Stimulated activated CD8-positive, alpha-beta memory T cell treated with anti-CD3 and anti-CD28 coated beads, Interleukin-4, amount 100 ng/mL, for 4 hours (primary cell): ENCODE data around the gene IL16.
"Not testable (repeated sequence)": the region's sequence is repeated elsewhere in the genome, so short reads cannot be mapped to it uniquely, and the experiment has no call there.

Source experiments
- DNase-seq, 2 donors: peaks; one replicate each; pipeline ENCODE4 v3.0.0-alpha.2; 2020; ENCODE audit warnings: low read depth in 2 of 2, low spot score in 1 of 2

IL16 gene

DNA sequence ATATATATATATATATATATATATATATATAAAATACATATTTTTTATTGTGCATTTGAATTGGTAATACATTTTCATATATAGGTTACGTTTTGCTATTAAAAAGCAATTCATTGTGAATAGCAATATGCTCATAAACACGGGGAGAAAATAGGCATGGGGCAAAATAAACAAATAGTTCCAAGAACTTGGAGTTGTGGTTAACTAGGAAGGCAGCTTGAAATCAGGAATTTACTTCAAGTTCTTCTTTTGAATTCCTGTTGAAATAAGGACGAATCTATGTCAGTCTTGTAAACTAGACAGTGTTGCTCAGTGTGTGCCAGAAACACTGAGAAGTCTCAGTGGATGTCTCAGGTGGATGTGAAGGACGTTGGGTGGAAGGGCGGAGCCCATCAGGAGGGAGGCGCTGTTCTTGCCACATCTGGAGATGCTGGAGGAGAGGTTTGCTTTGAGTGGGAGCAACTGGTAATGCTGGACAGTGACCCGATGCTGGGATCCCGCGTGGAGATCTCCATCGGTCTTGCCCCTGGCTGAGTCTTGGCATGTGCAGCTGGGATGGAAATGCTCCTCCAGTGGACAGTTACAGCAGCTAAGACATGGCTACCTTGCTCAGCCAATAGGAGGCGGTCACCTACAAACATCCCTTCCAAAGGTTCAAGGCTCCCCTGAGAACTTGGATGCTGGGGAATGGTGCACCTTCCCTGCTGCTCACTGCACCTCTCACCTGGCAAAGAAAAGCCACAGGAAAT, 2.5 kb downstream of the IL16 start:
- DNase-seq: no peak

DNA sequence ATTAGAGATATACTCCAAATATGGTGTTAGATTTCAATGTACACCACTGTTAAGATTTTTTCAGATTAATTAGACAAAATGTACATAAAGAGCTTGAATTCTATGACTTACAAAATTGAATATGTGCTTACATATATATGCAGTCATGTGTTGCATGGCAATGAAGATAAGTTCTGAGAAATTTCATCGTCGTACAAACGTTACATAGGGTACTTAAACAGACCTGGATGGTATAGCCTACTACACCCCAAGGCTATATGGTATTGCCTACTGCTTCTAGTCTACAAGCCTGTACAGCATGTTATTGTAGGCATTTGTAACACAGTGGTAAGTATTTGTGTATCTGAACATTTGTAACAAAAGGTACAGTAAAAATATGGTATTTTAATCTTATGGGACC, 9.3 kb downstream of the IL16 start:
- DNase-seq: no peak

DNA sequence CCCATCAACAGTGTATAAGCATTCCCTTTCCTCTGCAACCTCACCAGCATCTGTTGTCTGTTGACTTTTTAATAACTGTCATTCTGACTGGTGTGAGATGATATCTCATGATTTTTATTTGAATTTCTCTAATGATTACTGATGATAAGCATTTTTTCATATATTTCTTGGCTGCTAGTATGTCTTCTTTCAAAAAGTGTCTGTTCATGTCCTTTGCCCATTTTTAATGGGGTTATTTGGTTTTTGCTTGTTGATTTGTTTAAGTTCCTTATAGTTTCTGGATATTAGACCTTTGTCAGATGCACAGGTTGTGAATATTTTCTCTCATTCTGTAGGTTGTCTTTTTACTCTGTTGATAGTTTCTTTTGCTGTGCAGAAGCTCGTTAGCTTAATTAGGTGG, 11.3 kb downstream of the IL16 start:
- DNase-seq: not testable (repeated sequence)

DNA sequence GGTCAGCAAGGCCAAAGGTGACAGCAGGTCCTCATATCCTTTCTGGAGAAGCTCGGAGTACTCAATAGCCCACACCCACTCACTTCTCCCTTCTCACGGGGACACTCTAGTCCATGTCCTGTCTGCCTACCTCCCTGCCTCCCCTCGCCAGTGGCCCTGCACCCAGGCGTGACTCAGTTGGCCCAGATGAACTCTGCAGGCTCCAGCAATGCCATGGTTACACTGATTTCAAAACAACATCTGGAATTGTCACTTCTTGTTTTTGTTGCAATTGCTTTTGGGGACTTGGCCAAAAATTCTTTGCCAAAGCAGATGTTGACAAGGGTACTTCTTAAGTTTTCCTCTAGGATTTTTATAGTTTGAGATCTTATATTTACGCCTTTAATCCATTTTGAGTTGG, 13.0 kb downstream of the IL16 start:
- no peak for DNase-seq

DNA sequence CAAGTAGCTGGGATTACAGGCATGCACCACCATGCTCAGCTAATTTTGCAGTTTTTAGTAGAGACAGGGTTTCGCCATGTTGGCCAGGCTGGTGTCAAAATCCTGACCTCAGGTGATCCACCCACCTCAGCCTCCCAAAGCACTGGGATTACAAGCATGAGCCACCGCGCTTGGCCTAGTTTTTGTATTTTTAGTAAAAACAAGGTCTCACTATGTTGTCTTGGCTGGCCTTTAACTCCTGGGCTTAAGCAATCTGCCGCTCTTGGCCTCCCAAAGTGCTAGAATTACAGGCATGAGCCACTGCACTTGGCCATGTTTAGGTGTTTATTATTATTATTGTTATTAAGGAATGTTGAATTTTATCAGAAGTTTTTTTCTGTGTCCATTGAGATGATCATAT, 14.7 kb downstream of the IL16 start:
- DNase-seq: no peak

DNA sequence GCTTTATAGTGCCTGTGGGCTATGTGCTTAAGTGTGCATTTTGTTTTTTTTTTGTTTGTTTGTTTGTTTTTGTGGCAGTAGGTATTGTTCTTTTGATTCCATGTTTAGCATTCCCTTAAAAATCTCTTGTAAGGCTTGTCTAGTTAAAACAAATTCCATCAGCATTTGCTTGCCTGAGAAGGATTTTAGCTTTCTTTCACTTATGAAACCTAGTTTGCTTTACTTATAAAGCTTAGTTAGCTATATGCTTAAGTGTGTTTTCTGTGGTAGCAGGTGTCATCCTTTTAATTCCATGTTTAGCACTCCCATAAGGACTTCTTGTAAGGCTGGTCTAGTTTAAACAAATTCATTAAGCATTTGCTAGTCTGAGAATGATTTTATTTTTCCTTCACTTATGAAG, 17.3 kb downstream of the IL16 start:
- DNase-seq: no peak

DNA sequence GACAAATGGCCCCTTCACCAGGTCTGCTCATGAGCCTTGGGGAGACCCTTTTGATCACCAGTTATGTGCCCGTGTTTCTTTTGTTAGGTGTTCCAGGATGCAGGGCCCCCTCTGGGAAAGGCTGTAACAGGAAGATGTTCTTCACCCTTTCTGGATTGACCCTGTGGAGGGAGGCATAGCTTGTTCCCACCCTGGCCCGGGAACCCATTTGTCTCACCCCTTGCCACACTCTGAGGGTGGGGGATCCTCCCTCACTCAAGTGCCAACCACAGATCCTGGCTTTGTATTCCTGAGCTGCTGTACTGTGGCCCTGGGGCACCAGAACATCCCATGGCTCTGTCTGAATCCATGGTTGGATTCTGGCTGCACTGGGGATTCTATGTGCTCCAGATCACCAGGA, 18.9 kb downstream of the IL16 start:
- DNase-seq: no peak

DNA sequence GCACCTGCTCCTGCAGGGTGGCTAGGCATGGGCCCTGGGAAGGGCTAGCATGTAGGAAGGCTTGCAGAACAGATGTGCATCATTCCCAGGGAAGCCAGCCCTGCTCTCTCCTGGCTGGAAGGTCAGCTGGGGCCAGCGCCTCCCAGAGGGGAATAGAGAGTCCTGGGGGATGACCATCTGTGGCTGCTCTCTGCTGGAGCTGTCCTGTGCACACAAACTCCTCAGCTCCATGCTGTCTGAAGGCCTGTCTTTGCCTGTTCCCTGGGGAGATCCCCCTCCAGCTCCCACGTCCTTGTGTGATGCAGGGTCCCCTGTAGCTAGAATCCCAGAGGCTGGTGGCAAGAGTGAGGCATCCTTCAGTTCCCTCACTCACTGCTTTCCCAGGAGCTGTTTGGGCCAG, 19.3 kb downstream of the IL16 start:
- no peak for DNase-seq

DNA sequence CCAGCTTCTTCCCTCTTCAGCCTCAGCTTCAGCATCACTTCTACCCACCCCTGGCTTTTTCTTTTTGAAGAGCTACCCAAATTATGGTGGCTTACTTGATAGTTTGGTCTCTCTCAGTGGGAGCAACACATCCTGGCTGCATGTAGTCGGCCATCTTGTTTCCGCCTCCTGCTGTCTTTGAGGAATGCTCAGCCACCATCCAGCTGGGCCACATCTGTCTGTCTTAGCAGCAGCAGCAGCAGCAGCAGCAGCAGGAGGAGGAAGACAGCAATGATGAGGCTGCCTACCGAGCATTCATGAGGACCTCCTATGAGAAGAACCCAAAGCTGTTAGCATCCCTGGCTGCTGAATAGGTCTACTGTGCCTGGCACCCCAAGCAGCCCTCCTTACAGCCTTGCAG, 19.7 kb downstream of the IL16 start:
- no peak for DNase-seq

DNA sequence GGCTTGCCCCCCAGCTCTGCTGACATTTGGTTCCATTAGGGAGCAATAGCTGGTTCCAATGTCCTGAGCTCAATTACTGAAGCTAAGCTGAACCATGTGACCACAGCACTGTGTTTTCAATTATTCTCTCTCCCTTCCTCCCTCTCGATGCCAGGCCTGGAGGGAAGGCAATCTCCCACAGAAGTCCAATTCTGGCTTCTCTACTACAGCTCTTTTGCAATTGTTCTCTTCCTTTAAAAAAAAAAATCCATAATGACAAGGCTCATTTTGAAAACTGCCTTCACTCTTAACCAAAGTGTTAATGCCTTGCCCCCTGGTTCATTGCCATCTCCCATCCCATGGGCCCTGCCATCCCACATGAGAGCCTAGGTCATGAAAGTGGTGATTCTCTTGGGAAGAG, 24.8 kb downstream of the IL16 start:
- DNase-seq: no peak

DNA sequence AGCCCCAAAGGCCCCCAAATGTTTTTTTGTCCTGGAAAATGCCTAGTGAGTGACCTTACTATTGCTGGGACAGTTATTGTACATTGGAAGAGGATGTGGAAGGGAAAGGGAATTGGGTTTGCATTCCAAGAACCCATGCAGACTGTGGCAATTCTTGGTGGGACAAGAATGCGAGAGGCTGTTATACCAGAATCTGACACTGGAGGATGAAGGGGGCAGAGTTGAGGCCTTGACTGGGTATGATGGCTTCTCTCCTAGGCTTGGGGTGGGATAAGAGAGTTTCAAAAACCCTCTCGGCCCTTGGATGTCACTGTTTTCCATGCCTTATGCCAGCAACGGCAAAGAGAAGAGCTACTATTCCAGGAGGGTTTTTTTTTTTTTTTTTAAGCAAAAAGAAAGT, 25.3 kb downstream of the IL16 start:
- no peak for DNase-seq

DNA sequence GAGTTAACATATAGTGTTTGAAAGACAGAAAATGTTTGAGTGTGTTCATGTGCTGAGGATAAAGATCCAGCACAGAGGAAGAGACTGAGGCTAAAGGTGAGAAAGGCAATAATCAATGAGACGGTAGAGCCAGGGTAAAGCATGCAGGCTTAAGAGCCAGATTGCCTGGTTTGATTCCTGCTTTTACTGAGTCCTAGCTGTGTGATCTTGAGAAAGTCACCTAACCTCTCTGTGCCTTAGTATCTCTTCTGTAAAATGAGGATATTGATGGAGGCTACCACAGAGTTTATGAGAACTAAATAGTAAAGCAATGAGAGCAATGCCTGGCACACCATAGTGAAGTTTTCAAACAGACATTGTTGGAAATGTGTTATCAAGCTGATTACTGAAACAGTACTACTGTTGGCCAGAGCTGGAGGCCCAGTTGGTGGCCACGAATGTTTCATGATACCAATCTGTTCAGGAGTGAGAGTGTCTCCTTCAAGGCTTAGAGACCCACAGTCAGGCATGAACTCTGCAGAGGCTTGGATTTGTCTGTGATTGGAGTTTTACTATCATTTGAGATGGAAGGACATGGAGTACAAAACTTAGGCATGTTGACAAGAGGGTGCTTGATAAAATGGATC, 26.8 kb downstream of the IL16 start:
- DNase-seq: no peak

DNA sequence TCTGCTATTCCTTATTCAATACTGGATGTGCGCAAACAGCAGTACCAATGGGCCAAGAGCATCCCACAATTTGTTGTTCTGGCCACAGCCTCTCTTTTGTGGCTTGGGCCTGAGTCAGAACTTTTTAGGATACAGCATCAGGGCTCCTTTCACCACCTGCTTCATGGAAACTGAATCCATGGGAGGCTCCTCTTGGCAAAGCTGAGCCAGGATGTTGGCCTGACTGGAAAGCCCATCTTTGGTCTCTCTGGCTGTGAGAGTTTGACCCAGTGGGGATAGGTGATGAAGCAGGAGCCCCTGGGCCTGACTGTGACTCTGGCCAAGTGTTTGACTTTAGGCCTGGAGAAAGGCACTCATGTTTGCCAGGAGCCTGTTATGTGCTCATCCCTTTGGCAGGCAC, 27.6 kb downstream of the IL16 start:
- DNase-seq: no peak

DNA sequence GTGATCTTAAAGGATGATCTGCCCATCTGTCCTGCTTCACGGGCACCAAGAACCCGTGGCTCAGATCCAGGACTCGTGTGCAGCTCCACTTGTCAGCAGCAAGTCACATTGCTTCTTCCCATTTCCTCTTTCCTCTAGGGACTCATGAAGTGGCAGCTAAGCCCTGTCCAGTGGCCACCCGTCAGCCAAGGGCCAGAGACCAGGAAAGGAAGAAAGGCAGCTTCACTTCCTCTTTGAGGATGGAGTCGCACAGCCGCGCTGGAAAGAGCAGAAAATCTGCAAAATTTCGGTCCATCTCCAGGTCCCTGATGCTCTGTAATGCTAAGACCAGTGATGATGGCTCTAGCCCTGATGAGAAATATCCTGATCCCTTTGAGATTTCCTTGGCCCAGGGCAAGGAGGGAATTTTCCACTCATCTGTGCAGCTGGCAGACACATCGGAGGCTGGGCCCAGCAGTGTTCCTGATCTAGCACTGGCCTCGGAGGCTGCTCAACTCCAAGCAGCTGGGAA, 28.5 kb downstream of the IL16 start:
- DNase-seq: no peak

DNA sequence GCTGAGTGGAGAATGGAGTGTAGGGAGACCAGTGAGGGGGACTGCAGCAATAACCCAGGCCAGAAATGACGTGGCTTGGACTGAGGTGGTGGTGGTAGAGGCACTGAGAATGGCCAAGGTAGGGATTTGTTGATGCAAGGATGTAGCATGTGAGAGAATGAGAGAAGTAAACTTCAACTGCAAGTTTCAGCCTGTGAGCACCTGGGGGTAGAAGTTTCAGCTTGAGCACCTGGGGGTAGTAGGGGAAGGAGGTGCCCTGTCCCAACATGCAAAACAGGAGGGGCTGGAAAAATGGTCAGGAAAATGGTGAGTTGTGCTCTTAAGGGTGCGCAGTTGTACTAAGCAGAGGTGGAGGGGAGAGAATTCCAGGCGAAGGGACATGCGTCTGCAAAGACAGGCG, 31.0 kb downstream of the IL16 start:
- no peak for DNase-seq

DNA sequence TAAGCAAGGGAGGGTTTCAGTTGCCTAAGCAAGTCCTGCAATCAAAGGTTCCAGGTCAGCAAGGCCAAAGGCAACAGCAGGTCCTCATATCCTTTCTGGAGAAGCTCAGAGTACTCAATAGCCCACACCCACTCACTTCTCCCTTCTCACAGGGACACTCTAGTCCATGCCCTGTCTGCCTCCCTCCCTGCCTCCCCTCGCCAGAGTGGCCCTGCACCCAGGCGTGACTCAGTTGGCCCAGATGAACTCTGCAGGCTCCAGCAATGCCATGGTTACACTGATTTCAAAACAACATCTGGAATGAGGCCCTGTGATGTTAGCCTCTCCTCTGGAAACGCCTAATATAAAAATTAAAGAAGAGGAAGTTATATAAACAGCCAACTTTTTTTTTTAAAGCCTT, 32.9 kb downstream of the IL16 start:
- no peak for DNase-seq

DNA sequence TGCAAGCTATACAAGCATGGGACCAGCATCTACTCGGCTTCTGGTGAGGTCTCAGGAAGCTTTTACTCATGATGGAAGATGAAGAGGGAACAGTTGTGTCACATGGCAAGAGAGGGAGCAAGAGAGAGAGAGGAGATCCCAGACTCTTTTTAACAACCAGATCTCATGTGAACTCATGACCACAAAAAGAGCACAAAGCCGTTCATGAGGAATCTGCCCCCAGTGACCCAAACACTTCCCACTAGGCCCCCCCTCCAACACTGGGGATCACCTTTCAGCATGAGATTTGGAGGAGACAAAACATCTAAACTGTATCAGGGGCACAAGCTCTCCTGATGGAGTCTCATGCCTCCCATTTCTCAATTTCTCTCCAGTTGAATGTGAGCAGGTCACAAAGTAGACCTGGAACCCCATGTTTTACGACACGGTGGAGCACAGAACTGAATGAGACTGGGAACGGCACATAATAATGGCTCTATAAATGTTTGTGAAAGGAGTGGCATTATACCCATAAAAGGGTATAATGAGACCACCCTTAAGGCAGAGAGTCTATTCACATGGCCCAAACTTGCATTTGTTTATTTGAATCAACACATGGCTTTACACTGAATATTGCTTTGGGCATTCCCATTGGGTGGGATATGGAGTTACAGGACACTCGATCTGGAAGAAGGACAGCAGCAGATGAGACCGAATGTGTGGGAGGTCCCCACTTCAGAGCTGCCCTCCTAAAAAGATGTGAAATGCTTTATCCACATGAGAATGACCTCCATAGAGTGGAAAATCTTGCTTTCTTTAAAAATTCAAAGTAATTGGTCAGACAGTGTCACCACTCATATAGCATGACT, 38.8 kb downstream of the IL16 start:
- no peak for DNase-seq

DNA sequence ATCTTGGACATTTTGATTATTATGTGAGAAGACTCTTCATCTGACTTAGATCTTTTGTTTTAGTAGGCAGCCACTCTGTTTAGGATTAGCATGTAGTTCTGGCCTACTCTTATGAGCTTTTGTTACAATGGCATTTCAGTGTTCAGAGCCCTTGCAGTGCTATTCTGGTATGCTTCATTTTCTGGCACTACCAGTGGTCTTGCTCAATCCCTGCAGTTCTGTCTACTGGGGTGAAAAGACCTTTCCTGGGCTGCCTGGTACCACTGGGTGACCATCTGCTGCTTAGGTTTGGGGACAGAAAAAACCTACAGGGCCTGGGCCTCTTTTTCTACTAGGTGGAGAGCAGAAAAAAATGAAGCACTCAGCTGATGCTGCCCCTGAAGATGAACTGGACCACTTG, 42.5 kb downstream of the IL16 start:
- DNase-seq: no peak

DNA sequence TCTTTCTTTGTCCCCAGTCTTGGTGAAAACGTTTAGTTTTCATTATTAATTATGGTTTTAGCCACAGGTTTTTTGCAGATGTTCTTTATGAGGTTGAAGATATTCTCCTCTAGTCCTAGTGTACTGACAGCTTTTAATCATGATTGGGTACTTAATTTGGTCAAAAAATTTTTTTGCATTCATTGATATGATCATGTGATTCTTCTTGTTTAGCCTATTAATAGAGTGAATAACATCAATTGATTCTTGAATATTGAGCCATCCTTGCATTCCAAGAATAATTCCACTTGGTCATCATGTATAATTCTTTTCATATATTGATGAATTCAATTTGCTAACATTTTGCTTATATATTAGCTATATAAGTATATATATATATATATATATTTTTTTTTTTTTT, 46.1 kb downstream of the IL16 start:
- no peak for DNase-seq

DNA sequence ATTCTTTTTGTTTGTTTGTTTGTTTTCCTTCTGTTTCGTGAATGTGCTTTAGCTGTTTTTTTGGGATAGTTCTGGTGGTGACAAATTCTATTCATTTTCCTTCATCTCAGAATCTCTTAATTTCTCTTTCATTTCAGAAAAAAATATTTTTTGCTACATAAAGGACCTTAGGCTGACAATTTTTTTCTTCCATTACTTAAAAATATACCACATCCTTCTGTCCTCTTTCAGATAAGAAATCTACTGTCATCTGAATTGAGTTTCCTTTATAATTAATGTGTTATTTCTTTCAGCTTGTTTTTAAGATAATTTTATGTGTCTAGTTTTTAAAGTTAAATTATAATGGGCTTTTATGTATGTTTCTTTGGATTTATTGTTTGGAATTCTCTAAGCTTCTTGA, 47.6 kb downstream of the IL16 start:
- DNase-seq: no peak

DNA sequence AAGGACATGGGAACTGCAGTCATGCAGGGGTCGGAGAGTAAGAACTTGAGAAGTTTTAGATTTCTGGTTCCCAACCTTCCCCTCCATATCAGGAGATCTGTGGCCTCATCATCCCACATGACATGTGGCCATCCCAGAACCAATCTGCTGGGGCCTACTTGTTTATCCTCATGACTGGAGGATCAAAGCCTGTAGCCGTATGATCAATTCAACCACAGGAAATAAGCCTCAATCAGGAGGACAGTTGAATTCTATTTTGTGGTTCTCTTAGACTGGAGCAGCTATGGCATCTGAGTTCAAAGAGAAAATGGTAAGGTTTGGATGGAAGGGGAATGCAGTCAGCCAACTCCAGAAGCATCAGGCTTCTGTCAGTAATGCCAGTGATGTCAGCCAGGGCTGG, 57.2 kb downstream of the IL16 start:
- no peak for DNase-seq

DNA sequence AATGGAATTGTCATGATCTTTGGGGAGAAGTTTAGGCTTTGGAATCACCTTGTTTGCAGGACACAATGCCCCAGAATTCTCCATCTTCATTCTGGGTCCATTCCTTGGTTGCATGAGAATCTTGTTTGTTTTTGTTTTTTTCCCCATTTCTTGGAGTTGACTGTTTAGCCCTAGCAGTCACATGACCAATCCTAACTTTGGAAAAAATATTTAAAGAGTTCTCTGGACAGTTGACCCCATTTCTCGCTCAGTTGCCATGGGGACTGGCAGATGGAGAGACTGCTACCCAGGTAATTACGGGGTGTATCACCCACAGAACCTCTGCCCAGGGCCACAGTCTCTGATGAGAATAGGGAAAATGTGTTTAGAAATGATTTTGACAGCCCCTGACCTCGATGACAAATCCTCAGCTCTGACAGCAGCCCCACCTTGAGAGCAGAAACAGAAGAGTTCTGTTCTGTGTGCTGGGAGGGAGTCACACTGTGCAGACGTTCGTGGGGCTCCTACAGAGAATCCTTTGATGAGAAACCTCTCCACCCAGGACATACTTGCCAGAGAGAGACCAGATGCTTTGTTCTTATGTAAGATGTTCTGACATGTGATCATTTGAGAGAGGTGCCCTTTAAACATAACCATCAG, 57.7 kb downstream of the IL16 start:
- DNase-seq: no peak
